ENCODE measurements around the gene ARL8B.

- TF ChIP-seq, protein P1, sequence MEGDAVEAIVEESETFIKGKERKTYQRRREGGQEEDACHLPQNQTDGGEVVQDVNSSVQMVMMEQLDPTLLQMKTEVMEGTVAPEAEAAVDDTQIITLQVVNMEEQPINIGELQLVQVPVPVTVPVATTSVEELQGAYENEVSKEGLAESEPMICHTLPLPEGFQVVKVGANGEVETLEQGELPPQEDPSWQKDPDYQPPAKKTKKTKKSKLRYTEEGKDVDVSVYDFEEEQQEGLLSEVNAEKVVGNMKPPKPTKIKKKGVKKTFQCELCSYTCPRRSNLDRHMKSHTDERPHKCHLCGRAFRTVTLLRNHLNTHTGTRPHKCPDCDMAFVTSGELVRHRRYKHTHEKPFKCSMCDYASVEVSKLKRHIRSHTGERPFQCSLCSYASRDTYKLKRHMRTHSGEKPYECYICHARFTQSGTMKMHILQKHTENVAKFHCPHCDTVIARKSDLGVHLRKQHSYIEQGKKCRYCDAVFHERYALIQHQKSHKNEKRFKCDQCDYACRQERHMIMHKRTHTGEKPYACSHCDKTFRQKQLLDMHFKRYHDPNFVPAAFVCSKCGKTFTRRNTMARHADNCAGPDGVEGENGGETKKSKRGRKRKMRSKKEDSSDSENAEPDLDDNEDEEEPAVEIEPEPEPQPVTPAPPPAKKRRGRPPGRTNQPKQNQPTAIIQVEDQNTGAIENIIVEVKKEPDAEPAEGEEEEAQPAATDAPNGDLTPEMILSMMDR (IDR thresholded peaks at IDR 0.05) = no peak
- TF ChIP-seq EZH2 (IDR thresholded peaks at IDR 0.05; ENCODE audit: borderline replicate concordance, insufficient read depth, low read depth, low read length, poor library complexity, severe bottlenecking) = no peak
Observed at GRCh38 chr3:5120446-5120845, 1.6 kb upstream of the ARL8B start.
